Central memory CD8-positive, alpha-beta T cell (primary cell): Measurements from ENCODE around the gene PLEKHA6.

Experiments used
- ATAC-seq: fragments of 150-1000 bp; cut with Tn5 transposase; replicated peaks from 2 replicates; pipeline ENCODE4 v1.10.0; 2022; ENCODE audit warnings: mild to moderate bottlenecking, moderate FRiP score, moderate number of reproducible peaks; ENCODE audit not compliant: poor library complexity, severe bottlenecking; ENCODE audit errors: extremely low read depth
- DNase-seq, 2 donors: peaks; one replicate each; pipeline ENCODE4 v3.0.0; 2021; ENCODE audit warnings: low spot score in 2 of 2
- H3K27ac Mint-ChIP-seq: one replicate; pipeline ENCODE4 v1.8.0; 2022; ENCODE audit warnings: low read depth, mild to moderate bottlenecking, moderate library complexity, mixed read lengths
- H3K27me3 Mint-ChIP-seq: one replicate; pipeline ENCODE4 v1.8.0; 2022; ENCODE audit warnings: mixed read lengths
- H3K36me3 Mint-ChIP-seq: one replicate; pipeline ENCODE4 v1.8.0; 2022; ENCODE audit warnings: mild to moderate bottlenecking, moderate library complexity, mixed read lengths; ENCODE audit not compliant: insufficient read depth
- H3K4me1 Mint-ChIP-seq: one replicate; pipeline ENCODE4 v1.8.0; 2022; ENCODE audit warnings: mixed read lengths
- H3K4me3 Mint-ChIP-seq: one replicate; pipeline ENCODE4 v1.8.0; 2022; ENCODE audit warnings: mild to moderate bottlenecking, moderate library complexity, mixed read lengths
- H3K9me3 Mint-ChIP-seq: one replicate; pipeline ENCODE4 v1.8.0; 2022; ENCODE audit warnings: mixed read lengths

The PLEKHA6 gene

GRCh38 chr1:204396015-204396583 lies 36.4 kb upstream of the PLEKHA6 start:
- ATAC-seq = no peak
- Mint-ChIP-seq H3K36me3 (peaks cover 36% of the 10 kb centered on the region), H3K4me1 (peaks cover 14% of the 10 kb centered on the region)

GRCh38 chr1:204391629-204392028 lies 31.9 kb upstream of the PLEKHA6 start:
- DNase-seq (no peak), ATAC-seq (no peak)
- Mint-ChIP-seq H3K27me3 (no peaks in the 10 kb centered on the region), H3K27ac (peak overlapping the region; percentile 58), H3K9me3 (no peaks in the 10 kb centered on the region), H3K4me1 (peaks cover 15% of the 10 kb centered on the region), H3K36me3 (peaks cover 6% of the 10 kb centered on the region), H3K4me3 (no peak overlapping the region)

More at GRCh38 chr1:204396015-204396583, 36.4 kb upstream of the PLEKHA6 start:
- H3K27me3 Mint-ChIP-seq = no peaks in the 10 kb centered on the region
- no peak overlapping the region for H3K27ac Mint-ChIP-seq
- no peaks in the 10 kb centered on the region for H3K9me3 Mint-ChIP-seq
- DNase-seq = no peak
- H3K4me3 Mint-ChIP-seq = no peak overlapping the region

GRCh38 chr1:204390751-204391466 lies 31.2 kb upstream of the PLEKHA6 start:
- Mint-ChIP-seq H3K27me3 (no peaks in the 10 kb centered on the region), H3K9me3 (no peaks in the 10 kb centered on the region), H3K4me3 (no peak overlapping the region), H3K4me1 (peaks cover 15% of the 10 kb centered on the region), H3K27ac (peak overlapping the region; percentile 58), H3K36me3 (peaks cover 6% of the 10 kb centered on the region)
- no peak for ATAC-seq
- no peak for DNase-seq

- ATAC-seq = no peak
- peaks cover 9% of the 10 kb centered on the region for H3K4me1 Mint-ChIP-seq
These were observed 26.0 kb upstream of the PLEKHA6 start for GRCh38 chr1:204385727-204386126.

GRCh38 chr1:204384636-204385352 lies 25.1 kb upstream of the PLEKHA6 start:
- ATAC-seq (no peak), DNase-seq (no peak)
- Mint-ChIP-seq H3K27ac (no peak overlapping the region), H3K4me3 (no peak overlapping the region), H3K36me3 (peaks cover 1% of the 10 kb centered on the region), H3K9me3 (no peaks in the 10 kb centered on the region), H3K27me3 (no peaks in the 10 kb centered on the region), H3K4me1 (peaks cover 3% of the 10 kb centered on the region)

More at GRCh38 chr1:204385727-204386126, 26.0 kb upstream of the PLEKHA6 start:
- no peak overlapping the region for H3K27ac Mint-ChIP-seq
- peaks cover 2% of the 10 kb centered on the region for H3K36me3 Mint-ChIP-seq
- H3K9me3 Mint-ChIP-seq = no peaks in the 10 kb centered on the region
- DNase-seq = no peak
- H3K27me3 Mint-ChIP-seq = no peaks in the 10 kb centered on the region
- H3K4me3 Mint-ChIP-seq = no peak overlapping the region

GRCh38 chr1:204383163-204383904 lies 23.6 kb upstream of the PLEKHA6 start:
- Mint-ChIP-seq H3K9me3 (no peaks in the 10 kb centered on the region), H3K36me3 (no peaks in the 10 kb centered on the region), H3K4me1 (peaks cover under 1% of the 10 kb centered on the region), H3K4me3 (no peak overlapping the region), H3K27me3 (peaks cover 2% of the 10 kb centered on the region), H3K27ac (no peak overlapping the region)
- DNase-seq (no peak), ATAC-seq (no peak)

- DNase-seq = no peak
- Mint-ChIP-seq H3K27ac (no peak overlapping the region), H3K9me3 (no peaks in the 10 kb centered on the region)
These were observed 23.0 kb upstream of the PLEKHA6 start for GRCh38 chr1:204382714-204383083.

GRCh38 chr1:204380293-204380831 lies 20.6 kb upstream of the PLEKHA6 start:
- Mint-ChIP-seq H3K4me3 (no peak overlapping the region), H3K27me3 (peaks cover 17% of the 10 kb centered on the region), H3K36me3 (peaks cover 3% of the 10 kb centered on the region), H3K27ac (no peak overlapping the region), H3K9me3 (no peaks in the 10 kb centered on the region), H3K4me1 (peaks cover 7% of the 10 kb centered on the region)
- no peak for ATAC-seq
- DNase-seq = no peak

More at GRCh38 chr1:204382714-204383083, 23.0 kb upstream of the PLEKHA6 start:
- ATAC-seq = peak; percentile 5
- H3K4me3 Mint-ChIP-seq = no peak overlapping the region
- H3K36me3 Mint-ChIP-seq = no peaks in the 10 kb centered on the region
- H3K27me3 Mint-ChIP-seq = peaks cover 8% of the 10 kb centered on the region
- peaks cover 7% of the 10 kb centered on the region for H3K4me1 Mint-ChIP-seq

GRCh38 chr1:204377800-204378668 lies 18.3 kb upstream of the PLEKHA6 start:
- Mint-ChIP-seq H3K4me3 (peak overlapping the region; percentile 88), H3K36me3 (peaks cover 3% of the 10 kb centered on the region), H3K27me3 (peaks cover 17% of the 10 kb centered on the region), H3K27ac (no peak overlapping the region), H3K9me3 (no peaks in the 10 kb centered on the region), H3K4me1 (peaks cover 7% of the 10 kb centered on the region)
- ATAC-seq (peak; percentile 62), DNase-seq (peak in 1 of 2 donors; percentile 41)

GRCh38 chr1:204376919-204377799 lies 17.4 kb upstream of the PLEKHA6 start:
- Mint-ChIP-seq H3K4me1 (peaks cover 7% of the 10 kb centered on the region), H3K27ac (no peak overlapping the region), H3K27me3 (peaks cover 17% of the 10 kb centered on the region), H3K36me3 (peaks cover 3% of the 10 kb centered on the region), H3K9me3 (no peaks in the 10 kb centered on the region), H3K4me3 (peak overlapping the region; percentile 88)
- ATAC-seq (no peak), DNase-seq (no peak)

- H3K36me3 Mint-ChIP-seq = peaks cover 3% of the 10 kb centered on the region
- H3K4me1 Mint-ChIP-seq = peaks cover 7% of the 10 kb centered on the region
- no peak for DNase-seq
- H3K27ac Mint-ChIP-seq = no peak overlapping the region
- no peak for ATAC-seq
- peak overlapping the region; percentile 88 for H3K4me3 Mint-ChIP-seq
- no peaks in the 10 kb centered on the region for H3K9me3 Mint-ChIP-seq
- peaks cover 17% of the 10 kb centered on the region for H3K27me3 Mint-ChIP-seq
These were observed 16.7 kb upstream of the PLEKHA6 start for GRCh38 chr1:204376465-204376864.
